Measurements from ENCODE around the gene MYBPC1. TPM values are rescaled to one million over a fixed set of nuclear protein-coding genes. Genes with fewer than 3 reads are reported as not detected.

Gene MYBPC1
- polyA plus RNA-seq, 1 of the 3 experiments (the other 2 are of a cell fraction), result not detected

DNA sequence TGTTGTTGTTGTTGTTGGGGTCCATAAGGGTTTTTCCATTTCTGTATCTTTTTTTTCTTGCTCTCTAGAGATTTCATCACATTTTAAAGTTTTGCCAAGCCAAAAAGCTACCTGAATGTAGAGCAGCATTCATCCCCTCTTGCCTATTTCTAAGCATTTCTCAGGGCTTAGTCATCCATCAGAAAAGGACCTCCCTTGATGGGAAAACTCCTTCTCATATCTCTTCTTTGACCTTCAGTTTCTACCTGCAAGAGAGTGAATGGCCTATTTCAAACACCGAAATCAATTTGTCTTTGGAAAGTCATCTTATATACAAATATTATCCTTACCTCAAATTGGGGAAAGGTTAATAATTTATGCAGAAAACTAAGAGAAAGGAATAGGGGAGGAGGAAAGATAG lies 4.5 kb downstream of the MYBPC1 start:
- no peak for TF ChIP-seq SMC3 (IDR thresholded peaks at IDR 0.05; ENCODE audit: low read depth, low read length)
- no peak for TF ChIP-seq NFIC (IDR thresholded peaks at IDR 0.05; ENCODE audit: borderline replicate concordance)
- no peak for TF ChIP-seq GATA2 (CRISPR knock-in tag; IDR thresholded peaks at IDR 0.05)
- TF ChIP-seq POLR2AphosphoS5 (IDR thresholded peaks at IDR 0.05; ENCODE audit: low read depth, low read length), result no peak
- TF ChIP-seq YY1 (IDR thresholded peaks at IDR 0.05; ENCODE audit: low read depth), result no peak
- no peak for TF ChIP-seq MEF2A (IDR thresholded peaks at IDR 0.05; ENCODE audit: borderline replicate concordance, low read depth)
- TF ChIP-seq JUND (IDR thresholded peaks at IDR 0.05), result no peak
- TF ChIP-seq, protein P1, sequence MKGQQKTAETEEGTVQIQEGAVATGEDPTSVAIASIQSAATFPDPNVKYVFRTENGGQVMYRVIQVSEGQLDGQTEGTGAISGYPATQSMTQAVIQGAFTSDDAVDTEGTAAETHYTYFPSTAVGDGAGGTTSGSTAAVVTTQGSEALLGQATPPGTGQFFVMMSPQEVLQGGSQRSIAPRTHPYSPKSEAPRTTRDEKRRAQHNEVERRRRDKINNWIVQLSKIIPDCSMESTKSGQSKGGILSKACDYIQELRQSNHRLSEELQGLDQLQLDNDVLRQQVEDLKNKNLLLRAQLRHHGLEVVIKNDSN (IDR thresholded peaks at IDR 0.05; ENCODE audit: borderline replicate concordance, low read depth), result no peak
- no peak for TF ChIP-seq GABPA (IDR thresholded peaks at IDR 0.05; ENCODE audit: low read depth)
- no peak for TF ChIP-seq SIN3A (IDR thresholded peaks at IDR 0.05; ENCODE audit: borderline replicate concordance, low read depth, low read length)
- no peak for TF ChIP-seq ELF1 (IDR thresholded peaks at IDR 0.05)
- TF ChIP-seq NRF1 (IDR thresholded peaks at IDR 0.05; ENCODE audit: low read depth, low read length), result no peak
- TF ChIP-seq, protein P2, sequence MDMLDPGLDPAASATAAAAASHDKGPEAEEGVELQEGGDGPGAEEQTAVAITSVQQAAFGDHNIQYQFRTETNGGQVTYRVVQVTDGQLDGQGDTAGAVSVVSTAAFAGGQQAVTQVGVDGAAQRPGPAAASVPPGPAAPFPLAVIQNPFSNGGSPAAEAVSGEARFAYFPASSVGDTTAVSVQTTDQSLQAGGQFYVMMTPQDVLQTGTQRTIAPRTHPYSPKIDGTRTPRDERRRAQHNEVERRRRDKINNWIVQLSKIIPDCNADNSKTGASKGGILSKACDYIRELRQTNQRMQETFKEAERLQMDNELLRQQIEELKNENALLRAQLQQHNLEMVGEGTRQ (IDR thresholded peaks at IDR 0.05; ENCODE audit: borderline replicate concordance, low read depth, low read length), result no peak
- TF ChIP-seq TCF12 (IDR thresholded peaks at IDR 0.05), result no peak
- H3K4me2 ChIP-seq, result no peak overlapping the region
- WGBS (ENCODE audit: low lambda C conversion rate), result 26% methylated on average over 1 of the region's 1 CpG

DNA sequence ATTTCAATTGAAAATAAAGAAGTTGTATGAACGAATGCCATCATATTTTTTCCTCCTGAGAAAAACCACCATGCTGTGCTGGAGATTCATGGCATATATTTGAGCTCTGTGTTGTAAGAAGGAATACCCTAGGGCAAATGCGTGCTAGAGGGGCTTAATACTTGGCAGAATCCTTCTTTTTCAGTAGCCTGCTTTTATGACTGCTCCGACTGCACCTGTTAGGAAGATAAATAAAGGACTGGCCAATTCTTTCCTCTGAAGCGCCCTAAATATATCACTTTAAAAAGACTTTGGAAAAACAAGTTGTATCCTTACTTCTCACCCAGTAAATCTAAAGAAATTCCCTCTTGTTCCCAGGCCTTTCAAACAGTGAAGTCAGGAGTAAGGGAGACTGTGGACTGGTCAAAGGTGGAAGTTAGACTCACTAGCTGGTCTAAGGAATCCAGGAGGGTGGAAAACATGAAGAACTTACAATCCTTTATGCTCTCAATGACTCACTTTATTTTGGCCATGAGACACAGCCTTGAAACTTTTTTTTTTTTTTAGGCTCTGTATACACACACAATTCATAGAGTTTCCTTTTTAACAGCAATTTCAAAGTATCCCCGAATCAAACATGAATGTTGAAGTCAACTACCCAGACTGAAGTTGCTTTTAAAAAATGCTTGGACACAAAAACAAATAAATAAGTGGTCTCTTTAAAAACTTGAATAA lies 5.2 kb downstream of the MYBPC1 start:
- H3K4me2 ChIP-seq, result no peak overlapping the region

More for the DNA sequence above, 4.5 kb downstream of the MYBPC1 start:
- POLR2A ChIA-PET, result no interaction called here
- Histone ChIP-seq H3K79me2 (ENCODE audit: insufficient read depth) (no peaks in the 10 kb centered on the region), H3K27me3 (ENCODE audit: insufficient read depth) (peaks cover 6% of the 10 kb centered on the region; the same call in 1 of the 2 replicates), H3K4me3 (ENCODE audit: low read depth in 2 of 2, low read length in 1 of 2) (no peak overlapping the region), H3K9me3 (no peaks in the 10 kb centered on the region), H3K27ac (ENCODE audit: low read depth in 2 of 2, low read length in 1 of 2) (no peak overlapping the region), H3K9ac (no peak overlapping the region), H2AFZ (ENCODE audit: low read depth) (no peak overlapping the region), H3K36me3 (replicated peaks in 1 of 2; ENCODE audit: control insufficient read depth in 1 of 2, insufficient read depth in 2 of 2, low read length in 1 of 2) (no peaks in the 10 kb centered on the region), H3K9me2 (no peaks in the 10 kb centered on the region), H4K20me1 (ENCODE audit: insufficient read depth) (no peaks in the 10 kb centered on the region), H3K4me1 (ENCODE audit: control insufficient read depth in 1 of 2, insufficient read depth in 2 of 2, low read depth in 1 of 2, low read length in 1 of 2) (no peaks in the 10 kb centered on the region), H3F3A (replicated peaks; ENCODE audit: insufficient read depth) (no peaks in the 10 kb centered on the region)
- no peak for DNase-seq
- CTCF ChIA-PET, result no interaction called here

More for the DNA sequence above, 5.2 kb downstream of the MYBPC1 start:
- Histone ChIP-seq H3K27ac (ENCODE audit: low read depth in 2 of 2, low read length in 1 of 2) (no peak overlapping the region), H3K27me3 (ENCODE audit: insufficient read depth) (no peaks in the 10 kb centered on the region; the same call in 1 of the 2 replicates), H3K36me3 (replicated peaks in 1 of 2; ENCODE audit: control insufficient read depth in 1 of 2, insufficient read depth in 2 of 2, low read length in 1 of 2) (no peaks in the 10 kb centered on the region), H3K4me1 (ENCODE audit: control insufficient read depth in 1 of 2, insufficient read depth in 2 of 2, low read depth in 1 of 2, low read length in 1 of 2) (no peaks in the 10 kb centered on the region), H3K9ac (no peak overlapping the region), H2AFZ (ENCODE audit: low read depth) (no peak overlapping the region), H4K20me1 (ENCODE audit: insufficient read depth) (no peaks in the 10 kb centered on the region), H3K9me3 (no peaks in the 10 kb centered on the region), H3F3A (replicated peaks; ENCODE audit: insufficient read depth) (no peaks in the 10 kb centered on the region), H3K9me2 (no peaks in the 10 kb centered on the region), H3K4me3 (ENCODE audit: low read depth in 2 of 2, low read length in 1 of 2) (no peak overlapping the region), H3K79me2 (ENCODE audit: insufficient read depth) (no peaks in the 10 kb centered on the region)
- ChIA-PET POLR2A (no interaction called here), CTCF (no interaction called here)
- DNase-seq, result no peak
- TF ChIP-seq TCF12 (IDR thresholded peaks at IDR 0.05) (no peak), NRF1 (IDR thresholded peaks at IDR 0.05; ENCODE audit: low read depth, low read length) (no peak)
- whole genome bisulfite sequencing (ENCODE audit: low lambda C conversion rate), result 6% methylated on average over 5 of the region's 5 CpGs

Data from SK-N-SH (cell line).